Activated T-cell treated with anti-CD3 and anti-CD28 coated beads, Interleukin-2, amount 50 U/mL, for 4 hours (primary cell): Measurements from ENCODE around the gene NTRK2. TPM values are rescaled to one million over a fixed set of nuclear protein-coding genes. Genes with fewer than 3 reads are reported as not detected.

ENCODE experiments used
- ATAC-seq, 2 donors: fragments of 200-7000 bp; cut with Tn5 transposase; one replicate each; pipeline ENCODE4 v1.10.0; 2021
- DNase-seq: peaks from one replicate; pipeline ENCODE4 v3.0.0-alpha.2; 2020
- H3K27me3 Mint-ChIP-seq: one replicate; pipeline ENCODE4 v1.8.0; 2021; ENCODE audit warnings: low read depth, mixed read lengths
- H3K36me3 Mint-ChIP-seq: one replicate; pipeline ENCODE4 v1.8.0; 2022; ENCODE audit warnings: mixed read lengths; ENCODE audit not compliant: insufficient read depth
- H3K4me1 Mint-ChIP-seq: one replicate; pipeline ENCODE4 v1.8.0; 2021; ENCODE audit warnings: low read depth, mixed read lengths
- H3K4me3 Mint-ChIP-seq: one replicate; pipeline ENCODE4 v1.8.0; 2021; ENCODE audit warnings: mild to moderate bottlenecking, moderate library complexity, mixed read lengths
- H3K9me3 Mint-ChIP-seq: one replicate; pipeline ENCODE4 v1.8.0; 2021; ENCODE audit warnings: mixed read lengths
- total RNA-seq, 3 donors: library from RNA; stranded (reverse); gene quantifications; one replicate each; pipeline ENCODE4 v1.2.1, GENCODE V29; 2021

NTRK2 gene
- total RNA-seq, 3 donors from 2014 or later = 0.18 to 0.82 (median 0.38) TPM

DNA sequence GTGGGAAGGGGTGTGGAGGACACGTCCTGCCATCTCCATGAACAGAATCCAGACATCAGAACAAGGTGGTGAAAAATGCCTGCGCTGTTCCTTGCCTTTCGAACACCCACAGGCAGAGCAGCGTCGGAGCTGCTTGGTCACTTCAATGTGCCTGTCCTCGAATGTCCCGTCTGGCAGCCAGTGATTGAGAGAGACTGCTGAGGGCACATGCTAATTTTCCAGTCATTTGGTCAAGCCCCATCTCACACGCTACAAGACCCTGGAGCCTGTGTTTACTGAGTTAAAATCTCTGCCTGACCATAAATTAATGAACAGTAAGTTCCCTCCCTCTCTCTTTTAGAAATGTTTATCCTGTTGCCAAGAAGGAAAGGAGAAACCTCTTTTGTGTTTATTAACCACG lies 149.3 kb downstream of the NTRK2 start:
- no peak overlapping the region for H3K4me3 Mint-ChIP-seq
- H3K9me3 Mint-ChIP-seq = no peaks in the 10 kb centered on the region
- ATAC-seq (no peak), DNase-seq (no peak)
- peaks cover 2% of the 10 kb centered on the region for H3K27me3 Mint-ChIP-seq
- no peaks in the 10 kb centered on the region for H3K4me1 Mint-ChIP-seq
- H3K36me3 Mint-ChIP-seq = no peaks in the 10 kb centered on the region

- Mint-ChIP-seq H3K36me3 (no peaks in the 10 kb centered on the region), H3K4me1 (no peaks in the 10 kb centered on the region), H3K4me3 (no peak overlapping the region), H3K9me3 (no peaks in the 10 kb centered on the region), H3K27me3 (peaks cover 2% of the 10 kb centered on the region)
- no peak for DNase-seq
- ATAC-seq = no peak
These were observed 150.0 kb downstream of the NTRK2 start for GRCh38 chr9:84819491-84819991.

- no peak overlapping the region for H3K4me3 Mint-ChIP-seq
- H3K4me1 Mint-ChIP-seq = no peaks in the 10 kb centered on the region
- DNase-seq (no peak), ATAC-seq (no peak)
- no peaks in the 10 kb centered on the region for H3K36me3 Mint-ChIP-seq
- no peaks in the 10 kb centered on the region for H3K9me3 Mint-ChIP-seq
- peaks cover 2% of the 10 kb centered on the region for H3K27me3 Mint-ChIP-seq
These were observed 151.9 kb downstream of the NTRK2 start for GRCh38 chr9:84821431-84821830.

DNA sequence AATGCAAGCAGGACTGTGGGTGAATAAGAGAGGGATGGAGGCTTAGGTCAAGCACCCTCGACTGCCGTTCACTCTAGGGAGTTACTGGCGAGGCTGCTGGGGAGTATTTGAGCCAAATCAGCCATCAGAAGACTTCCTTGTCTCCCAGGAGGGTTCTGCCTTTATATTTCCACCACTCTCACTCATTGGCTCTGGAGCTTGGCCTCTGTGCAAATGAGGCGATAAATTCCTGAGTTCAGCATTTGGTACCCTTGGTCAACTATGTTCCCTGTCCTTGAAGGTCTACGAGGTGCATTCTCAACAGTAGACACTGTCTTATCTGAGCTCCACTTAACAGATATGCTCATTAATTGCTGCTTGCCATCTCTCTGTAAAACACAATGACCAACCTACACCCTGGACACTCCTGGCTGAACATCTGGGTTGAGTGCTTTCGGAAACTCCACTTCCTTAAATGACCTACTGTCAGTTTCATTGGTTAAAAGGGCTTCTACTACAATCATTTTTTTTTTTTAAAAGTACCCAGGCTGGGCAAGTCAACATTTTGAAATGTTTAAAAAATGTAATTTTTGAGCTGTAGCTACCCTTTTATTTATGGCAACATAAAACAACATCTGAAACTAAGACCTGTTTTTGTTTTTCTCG lies 153.2 kb downstream of the NTRK2 start:
- Mint-ChIP-seq H3K9me3 (no peaks in the 10 kb centered on the region), H3K4me3 (no peak overlapping the region), H3K27me3 (peaks cover 2% of the 10 kb centered on the region), H3K4me1 (no peaks in the 10 kb centered on the region), H3K36me3 (no peaks in the 10 kb centered on the region)
- DNase-seq = no peak
- ATAC-seq = no peak

- H3K4me1 Mint-ChIP-seq = no peaks in the 10 kb centered on the region
- H3K9me3 Mint-ChIP-seq = no peaks in the 10 kb centered on the region
- no peak overlapping the region for H3K4me3 Mint-ChIP-seq
- DNase-seq = no peak
- ATAC-seq = no peak
- no peaks in the 10 kb centered on the region for H3K36me3 Mint-ChIP-seq
- H3K27me3 Mint-ChIP-seq = peaks cover 2% of the 10 kb centered on the region
These were observed 154.1 kb downstream of the NTRK2 start for GRCh38 chr9:84823421-84824271.

- ATAC-seq (no peak), DNase-seq (no peak)
- H3K4me1 Mint-ChIP-seq = no peaks in the 10 kb centered on the region
- H3K9me3 Mint-ChIP-seq = no peaks in the 10 kb centered on the region
- H3K27me3 Mint-ChIP-seq = no peaks in the 10 kb centered on the region
- no peaks in the 10 kb centered on the region for H3K36me3 Mint-ChIP-seq
- H3K4me3 Mint-ChIP-seq = no peak overlapping the region
These were observed 157.8 kb downstream of the NTRK2 start for GRCh38 chr9:84827216-84827765.

GRCh38 chr9:84828046-84828445 lies 158.5 kb downstream of the NTRK2 start:
- no peaks in the 10 kb centered on the region for H3K36me3 Mint-ChIP-seq
- H3K4me1 Mint-ChIP-seq = no peaks in the 10 kb centered on the region
- H3K9me3 Mint-ChIP-seq = no peaks in the 10 kb centered on the region
- ATAC-seq (no peak), DNase-seq (no peak)
- no peak overlapping the region for H3K4me3 Mint-ChIP-seq
- no peaks in the 10 kb centered on the region for H3K27me3 Mint-ChIP-seq

DNA sequence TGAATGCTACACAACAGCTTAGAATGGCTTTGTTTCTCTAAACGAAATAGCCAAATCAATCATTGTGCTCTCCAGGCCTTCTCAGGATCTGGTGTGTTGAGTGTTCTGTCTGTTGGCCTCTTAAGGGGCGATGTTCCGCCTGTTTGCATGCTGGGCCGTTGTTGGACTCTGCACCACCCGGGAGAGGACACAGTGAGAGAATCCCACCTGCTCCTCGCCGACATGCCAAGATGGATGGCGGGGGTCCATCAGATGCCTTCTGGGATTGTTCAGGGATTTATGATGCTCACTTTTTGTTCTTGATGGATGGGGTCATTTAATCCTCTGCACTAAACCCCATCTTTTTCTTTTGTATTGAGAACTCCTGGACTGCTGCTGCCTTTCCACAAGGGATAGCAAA lies 159.9 kb downstream of the NTRK2 start:
- Mint-ChIP-seq H3K27me3 (no peaks in the 10 kb centered on the region), H3K4me3 (no peak overlapping the region), H3K36me3 (no peaks in the 10 kb centered on the region), H3K9me3 (no peaks in the 10 kb centered on the region), H3K4me1 (no peaks in the 10 kb centered on the region)
- DNase-seq = no peak
- no peak for ATAC-seq

DNA sequence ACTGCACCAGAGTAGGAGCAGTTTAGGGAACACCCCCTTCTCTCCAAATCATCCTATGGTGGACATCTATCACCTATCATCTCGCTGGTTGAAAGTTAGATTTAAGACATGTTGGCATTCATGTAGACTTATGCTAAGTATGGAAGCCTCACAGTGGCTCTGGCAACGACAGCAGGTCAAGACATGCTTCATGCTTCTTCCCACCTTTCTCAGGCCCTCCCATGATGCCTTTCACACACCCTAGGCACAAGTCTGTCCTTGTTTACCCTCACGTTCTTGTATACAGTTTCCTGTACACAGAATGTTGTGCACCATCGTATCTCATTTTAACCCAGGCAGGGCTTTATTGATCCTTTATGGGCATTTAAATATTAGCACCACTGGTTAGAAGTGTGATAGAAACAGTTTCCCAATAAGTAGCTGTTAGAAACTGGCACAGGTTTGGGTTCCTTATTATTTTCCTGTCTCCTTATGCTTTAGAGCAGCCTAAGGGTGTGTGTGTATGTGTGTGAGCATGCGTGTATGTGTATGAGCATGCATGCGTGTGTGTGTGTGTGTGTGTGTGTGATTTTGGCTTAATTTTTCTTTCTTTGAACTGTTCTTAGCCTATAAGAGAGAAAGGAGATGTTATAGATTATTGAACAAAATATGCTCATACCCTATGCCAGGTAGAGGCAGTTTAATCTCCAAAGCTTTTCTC lies 160.6 kb downstream of the NTRK2 start:
- H3K4me3 Mint-ChIP-seq = no peak overlapping the region
- no peaks in the 10 kb centered on the region for H3K36me3 Mint-ChIP-seq
- no peaks in the 10 kb centered on the region for H3K9me3 Mint-ChIP-seq
- ATAC-seq (no peak), DNase-seq (no peak)
- no peaks in the 10 kb centered on the region for H3K4me1 Mint-ChIP-seq
- no peaks in the 10 kb centered on the region for H3K27me3 Mint-ChIP-seq

DNA sequence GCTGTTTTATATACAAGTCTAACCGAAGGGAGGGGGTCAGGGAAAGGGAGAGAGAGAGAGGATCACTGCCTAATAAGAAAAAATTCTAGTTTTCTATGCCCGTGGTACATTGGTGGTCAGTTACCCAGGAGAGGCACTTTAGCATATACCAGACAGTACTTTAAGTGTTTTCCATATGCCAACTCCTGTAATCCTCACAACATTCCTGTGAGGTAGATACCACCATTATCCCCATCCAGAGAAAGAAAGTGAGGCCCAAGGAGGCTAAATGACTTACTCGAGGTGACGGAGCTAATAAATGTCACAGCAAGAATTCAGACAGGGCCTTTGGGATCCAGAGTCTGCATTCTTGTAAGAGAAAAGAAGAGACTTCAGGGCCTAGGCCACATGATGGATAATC lies 161.8 kb downstream of the NTRK2 start:
- ATAC-seq (no peak), DNase-seq (no peak)
- H3K4me3 Mint-ChIP-seq = no peak overlapping the region
- no peaks in the 10 kb centered on the region for H3K9me3 Mint-ChIP-seq
- H3K4me1 Mint-ChIP-seq = no peaks in the 10 kb centered on the region
- no peaks in the 10 kb centered on the region for H3K27me3 Mint-ChIP-seq
- H3K36me3 Mint-ChIP-seq = no peaks in the 10 kb centered on the region

- H3K36me3 Mint-ChIP-seq = no peaks in the 10 kb centered on the region
- H3K9me3 Mint-ChIP-seq = no peaks in the 10 kb centered on the region
- ATAC-seq (no peak), DNase-seq (no peak)
- no peaks in the 10 kb centered on the region for H3K4me1 Mint-ChIP-seq
- H3K4me3 Mint-ChIP-seq = no peak overlapping the region
- no peaks in the 10 kb centered on the region for H3K27me3 Mint-ChIP-seq
These were observed 162.9 kb downstream of the NTRK2 start for GRCh38 chr9:84832453-84832852.

- ATAC-seq = no peak
- Mint-ChIP-seq H3K36me3 (no peaks in the 10 kb centered on the region), H3K4me3 (no peak overlapping the region), H3K4me1 (no peaks in the 10 kb centered on the region), H3K9me3 (no peaks in the 10 kb centered on the region), H3K27me3 (no peaks in the 10 kb centered on the region)
- DNase-seq = no peak
These were observed 164.9 kb downstream of the NTRK2 start for GRCh38 chr9:84834426-84834825.

DNA sequence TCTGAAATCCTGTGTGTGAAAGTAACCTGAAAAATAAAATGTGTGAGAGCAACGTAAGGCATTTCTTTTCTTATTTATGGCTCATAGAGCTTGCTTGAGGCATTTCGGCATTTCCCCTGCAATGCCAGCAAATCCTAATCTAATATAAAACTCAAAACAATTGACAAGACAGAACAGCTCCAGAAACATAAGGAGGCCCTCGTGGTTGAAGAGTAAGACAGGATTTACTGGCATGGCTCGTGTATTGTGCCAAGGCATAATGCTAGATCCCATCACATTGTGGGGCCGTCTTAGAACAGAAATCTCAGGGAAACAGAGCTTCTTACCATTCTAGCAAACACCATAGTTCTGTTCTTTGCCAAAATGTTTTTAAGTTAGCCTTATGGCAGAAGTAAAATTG lies 166.2 kb downstream of the NTRK2 start:
- no peaks in the 10 kb centered on the region for H3K36me3 Mint-ChIP-seq
- H3K27me3 Mint-ChIP-seq = peaks cover 2% of the 10 kb centered on the region
- ATAC-seq = no peak
- no peak overlapping the region for H3K4me3 Mint-ChIP-seq
- no peak for DNase-seq
- H3K9me3 Mint-ChIP-seq = no peaks in the 10 kb centered on the region
- H3K4me1 Mint-ChIP-seq = no peaks in the 10 kb centered on the region

DNA sequence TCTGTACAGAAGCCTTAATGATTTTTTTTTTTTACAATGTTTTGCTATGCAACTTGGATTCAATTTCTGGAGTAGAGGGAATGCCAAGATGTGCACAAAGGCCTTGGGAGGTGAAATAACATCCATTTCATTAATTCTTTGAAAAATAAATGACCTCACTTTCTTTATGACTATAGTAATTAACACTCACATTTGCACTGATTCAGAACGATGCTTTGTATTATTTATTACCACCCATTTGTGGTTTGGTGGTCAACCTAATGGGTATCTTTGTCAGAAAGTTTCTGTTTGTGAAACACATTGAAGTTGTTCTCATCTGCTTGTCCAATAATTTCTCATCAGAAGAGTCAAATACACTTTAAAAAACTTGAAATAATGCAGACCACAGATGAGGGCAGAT lies 169.3 kb downstream of the NTRK2 start:
- DNase-seq (no peak), ATAC-seq (no peak)
- Mint-ChIP-seq H3K4me1 (no peaks in the 10 kb centered on the region), H3K36me3 (no peaks in the 10 kb centered on the region), H3K27me3 (peaks cover 2% of the 10 kb centered on the region), H3K4me3 (no peak overlapping the region), H3K9me3 (no peaks in the 10 kb centered on the region)
